T follicular helper cell (primary cell): ENCODE measurements around the gene TOP3A.
"Not testable (repeated sequence)": the region's sequence is repeated elsewhere in the genome, so short reads cannot be mapped to it uniquely, and the experiment has no call there.

Source experiments
- DNase-seq: peaks from one replicate; pipeline ENCODE4 v3.0.0-alpha.2; 2020; ENCODE audit warnings: low read depth
- total RNA-seq, 2 experiments: gene quantifications; one replicate each; lab custom pipeline; 2026; lab: John Stamatoyannopoulos, UW

The TOP3A gene
- 67.1 to 70.6 reads per million in 2 experiments for total RNA-seq

DNA sequence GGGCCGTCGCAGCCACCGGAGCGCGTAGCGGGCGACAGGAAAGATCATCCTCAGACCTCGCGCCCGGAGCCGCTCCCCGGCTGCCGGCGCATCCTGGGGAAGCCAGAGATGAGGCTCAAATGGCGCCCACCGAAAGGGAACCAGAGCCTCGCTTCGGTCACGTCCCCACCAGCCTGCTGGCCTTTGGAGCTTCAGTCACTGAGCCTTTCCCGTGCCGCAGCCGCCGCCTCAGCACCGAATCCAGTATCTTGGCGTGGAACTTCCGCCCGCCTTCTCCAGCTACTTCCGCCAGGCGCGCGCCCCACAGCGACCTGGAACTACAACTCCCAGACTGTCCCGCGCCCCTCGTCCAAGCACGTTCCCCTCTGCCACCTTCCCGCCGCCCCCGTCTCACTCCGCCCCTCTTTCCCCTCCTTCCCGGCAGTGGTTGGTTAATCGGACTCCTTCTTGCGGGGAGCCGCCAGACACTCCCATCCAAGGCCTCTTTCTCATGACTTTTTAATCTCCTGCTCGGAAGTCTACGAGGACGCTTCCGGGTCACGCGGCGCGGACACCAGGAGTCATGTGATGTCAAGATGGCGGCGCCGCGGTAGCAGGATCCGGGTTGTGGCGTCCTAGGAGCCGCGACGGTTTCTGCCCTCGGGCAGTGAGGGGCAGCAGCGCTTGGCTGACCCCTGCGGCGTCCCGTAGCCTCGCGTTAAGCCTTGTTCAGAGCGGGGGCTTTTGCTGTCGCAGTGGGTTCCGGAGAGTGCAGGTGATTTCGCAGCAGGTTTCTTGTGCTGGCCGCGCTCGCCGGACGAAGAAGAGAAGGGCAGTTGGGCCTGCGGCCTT lies at the start of gene TOP3A, which contains the start of gene SMCR8:
TOP3A (minus strand) TSS at position 264 of the 831 bp plus-strand sequence; CDS start at position 48, 216 bp downstream.
SMCR8 (plus strand) TSS at position 563 of the 831 bp plus-strand sequence. CDS start 497 bp downstream, outside the sequence.
- DNase-seq, result peak; percentile 98

DNA sequence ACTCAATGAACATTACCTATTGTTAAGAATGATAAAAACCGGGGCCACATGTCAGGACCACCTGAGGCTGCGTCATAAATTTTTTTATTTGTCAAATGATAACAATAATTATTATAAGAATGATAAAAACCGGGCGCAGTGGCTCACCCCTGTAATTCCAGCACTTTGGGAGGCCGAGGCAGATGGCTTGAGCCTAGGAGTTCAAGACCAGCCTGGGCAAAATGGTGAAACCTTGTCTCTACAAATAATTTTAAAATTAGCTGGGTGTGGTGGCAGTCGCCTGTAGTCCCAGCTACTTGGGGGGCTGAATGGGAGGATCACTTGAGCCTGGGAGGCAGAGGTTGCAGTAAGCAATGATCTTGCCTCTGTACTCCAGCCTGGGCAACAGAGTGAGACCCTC lies 49.4 kb upstream of the TOP3A start:
- DNase-seq, result no peak

GRCh38 chr17:18363101-18364049 lies 48.6 kb upstream of the TOP3A start, which contains the start of gene SHMT1:
SHMT1 (minus strand) TSS chr17:18363550; CDS start chr17:18355981, 7,569 bp downstream.
- DNase-seq, result peak; percentile 85

- DNase-seq, result no peak
Measured at GRCh38 chr17:18362698-18363100, 47.9 kb upstream of the TOP3A start.

DNA sequence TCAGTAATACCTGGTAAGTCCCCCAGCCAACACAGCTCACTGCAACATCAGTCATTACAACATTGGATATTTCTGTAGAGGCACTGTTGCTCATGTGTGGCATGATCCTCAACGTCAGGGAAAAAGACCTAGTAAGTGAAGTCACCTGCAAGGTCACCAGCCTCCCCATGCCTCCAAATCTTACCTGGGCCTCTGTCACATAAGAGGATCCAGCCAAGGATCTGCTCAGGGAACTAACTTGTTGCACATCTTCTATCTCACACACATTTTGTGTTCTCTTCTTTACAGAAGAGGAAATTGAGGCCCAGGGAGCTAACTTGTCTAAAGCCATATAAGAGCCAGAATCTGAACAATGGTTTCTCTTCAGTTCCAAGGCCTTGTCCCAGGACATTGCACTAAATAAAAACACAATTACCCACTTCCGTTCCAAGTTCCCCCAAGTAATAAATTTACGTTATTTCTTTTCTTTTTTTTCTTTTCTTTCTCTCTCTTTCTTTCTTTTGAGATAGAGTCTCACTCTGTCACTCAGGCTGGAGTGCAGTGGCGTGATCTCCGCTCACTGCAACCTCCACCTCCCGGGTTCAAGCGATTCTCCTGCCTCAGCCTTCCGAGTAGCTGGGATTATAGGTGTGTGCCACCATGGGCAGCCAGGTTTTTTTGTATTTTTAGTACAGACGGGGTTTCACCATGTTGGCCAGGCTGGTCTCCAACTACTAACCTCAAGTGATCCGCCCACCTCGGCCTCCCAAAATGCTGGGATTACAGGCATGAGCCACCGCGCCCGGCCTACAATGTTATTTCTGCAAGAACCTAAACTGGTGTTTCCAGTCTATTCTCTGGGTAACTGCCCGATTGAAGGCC lies 47.3 kb upstream of the TOP3A start:
- no peak for DNase-seq

GRCh38 chr17:18360518-18360917 lies 45.7 kb upstream of the TOP3A start:
- DNase-seq, result no peak

GRCh38 chr17:18356624-18357023 lies 41.8 kb upstream of the TOP3A start:
- DNase-seq, result no peak

DNA sequence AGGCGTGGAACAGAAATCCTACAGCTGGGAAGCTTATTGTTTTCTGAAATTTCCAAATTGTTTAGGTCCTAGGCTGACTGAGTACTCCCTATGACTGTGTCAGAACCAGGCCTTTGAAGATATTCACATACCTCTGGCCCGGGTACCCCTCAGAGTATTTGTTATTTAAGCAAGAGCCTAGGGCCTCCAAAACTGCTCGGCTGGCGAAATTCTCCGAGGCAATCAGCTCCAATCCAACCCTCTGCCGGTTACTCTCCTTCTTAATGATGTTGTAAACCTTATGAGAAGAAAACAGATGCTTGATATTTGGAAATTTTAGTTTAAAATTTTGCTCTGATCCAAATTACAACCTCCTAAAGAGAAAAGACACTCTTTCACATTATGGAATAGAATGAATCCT lies 38.7 kb upstream of the TOP3A start:
- no peak for DNase-seq

- no peak for DNase-seq
Measured at GRCh38 chr17:18344021-18344420, 29.2 kb upstream of the TOP3A start.

- no peak for DNase-seq
Measured at GRCh38 chr17:18339933-18340332, 25.1 kb upstream of the TOP3A start.

DNA sequence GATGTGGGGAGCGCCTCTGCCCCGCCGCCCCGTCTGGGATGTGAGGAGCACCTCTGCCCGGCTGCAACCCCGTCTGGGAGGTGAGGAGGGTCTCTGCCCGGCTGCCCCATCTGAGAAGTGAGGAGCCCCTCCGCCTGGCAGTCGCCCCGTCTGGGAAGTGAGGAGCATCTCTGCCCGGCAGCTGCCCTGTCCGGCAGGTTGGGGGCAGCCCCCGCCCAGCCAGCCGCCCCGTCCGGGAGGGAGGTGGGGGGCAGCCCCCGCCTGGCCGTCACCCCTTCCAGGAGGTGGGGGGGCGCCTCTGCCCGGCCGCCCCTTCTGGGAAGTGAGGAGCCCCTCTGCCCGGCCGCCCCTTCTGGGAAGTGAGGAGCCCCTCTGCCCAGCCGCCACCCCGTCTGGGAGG lies 23.4 kb upstream of the TOP3A start:
- not testable (repeated sequence) for DNase-seq

DNA sequence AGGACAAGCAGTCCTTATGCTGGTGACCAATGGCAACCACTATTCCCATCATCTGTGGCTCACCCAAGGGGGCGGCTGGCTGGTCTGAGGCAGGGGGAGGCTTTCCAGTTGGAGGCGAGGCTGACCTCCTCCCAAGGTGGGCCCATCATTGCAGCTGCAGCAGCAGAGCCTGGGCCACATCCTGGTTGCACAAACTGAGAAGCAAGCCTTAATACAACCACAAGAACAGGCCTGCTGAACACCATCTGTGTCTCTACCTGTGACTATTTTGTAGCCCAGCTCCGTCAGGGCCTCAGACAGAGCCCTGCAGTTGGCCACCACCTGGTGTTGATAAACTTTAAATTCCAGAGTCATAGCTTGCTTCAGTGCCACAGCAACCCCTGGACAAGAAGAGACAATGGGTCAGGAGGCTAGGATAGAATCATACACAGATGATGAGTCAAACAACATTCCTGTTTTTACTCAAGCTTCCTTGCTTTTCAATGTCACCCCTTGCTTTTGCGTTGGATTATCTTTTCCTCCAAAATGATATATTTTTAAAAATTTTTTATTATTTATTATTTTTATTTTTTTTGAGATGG lies 18.2 kb upstream of the TOP3A start:
- no peak for DNase-seq

- DNase-seq, result no peak
Measured at GRCh38 chr17:18331879-18332278, 17.1 kb upstream of the TOP3A start.

- no peak for DNase-seq
Measured at GRCh38 chr17:18328643-18329204, 13.9 kb upstream of the TOP3A start.

- no peak for DNase-seq
Measured at GRCh38 chr17:18327556-18327955, 12.8 kb upstream of the TOP3A start.

DNA sequence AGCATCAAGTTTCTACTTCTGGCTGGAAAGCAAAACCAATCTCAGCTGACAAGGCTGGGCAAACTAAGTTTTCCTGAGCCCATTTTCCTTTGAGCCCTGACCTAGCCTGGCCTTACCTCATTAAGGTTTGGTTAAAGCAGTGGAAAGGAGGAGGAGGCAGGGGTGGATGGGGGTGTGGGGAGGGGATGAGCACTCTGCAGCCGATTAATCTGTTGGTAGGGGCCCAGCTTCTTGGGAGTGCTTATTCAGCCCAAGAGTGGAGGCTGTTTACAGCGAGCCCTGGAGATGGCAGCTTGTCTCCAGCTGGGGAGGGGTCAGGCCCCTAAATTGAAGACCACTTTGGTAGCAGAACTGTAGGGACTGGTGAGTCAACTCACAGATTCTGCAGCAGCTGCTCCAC lies 12.3 kb upstream of the TOP3A start:
- no peak for DNase-seq

- no peak for DNase-seq
Measured at GRCh38 chr17:18326572-18326971, 11.8 kb upstream of the TOP3A start.

DNA sequence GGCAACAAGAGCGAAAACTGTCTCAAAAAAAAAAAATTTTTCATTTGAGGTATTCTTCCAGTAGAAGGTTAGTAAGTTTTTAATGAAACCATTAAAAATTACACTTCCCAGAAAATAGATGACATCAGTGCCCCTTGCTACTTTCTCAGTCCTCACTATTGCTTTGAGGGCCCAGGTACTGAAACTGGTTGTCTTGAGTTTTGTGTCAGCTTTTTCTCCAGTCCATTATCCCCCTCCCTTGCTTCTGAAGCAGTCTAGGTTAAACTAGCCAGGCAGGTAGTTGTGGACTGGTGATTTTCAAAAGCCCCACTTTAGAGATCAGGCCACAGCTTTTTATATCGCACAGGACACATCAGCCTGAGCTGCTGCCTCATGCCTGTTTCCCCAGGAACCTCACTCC lies 11.2 kb upstream of the TOP3A start:
- DNase-seq, result no peak

DNA sequence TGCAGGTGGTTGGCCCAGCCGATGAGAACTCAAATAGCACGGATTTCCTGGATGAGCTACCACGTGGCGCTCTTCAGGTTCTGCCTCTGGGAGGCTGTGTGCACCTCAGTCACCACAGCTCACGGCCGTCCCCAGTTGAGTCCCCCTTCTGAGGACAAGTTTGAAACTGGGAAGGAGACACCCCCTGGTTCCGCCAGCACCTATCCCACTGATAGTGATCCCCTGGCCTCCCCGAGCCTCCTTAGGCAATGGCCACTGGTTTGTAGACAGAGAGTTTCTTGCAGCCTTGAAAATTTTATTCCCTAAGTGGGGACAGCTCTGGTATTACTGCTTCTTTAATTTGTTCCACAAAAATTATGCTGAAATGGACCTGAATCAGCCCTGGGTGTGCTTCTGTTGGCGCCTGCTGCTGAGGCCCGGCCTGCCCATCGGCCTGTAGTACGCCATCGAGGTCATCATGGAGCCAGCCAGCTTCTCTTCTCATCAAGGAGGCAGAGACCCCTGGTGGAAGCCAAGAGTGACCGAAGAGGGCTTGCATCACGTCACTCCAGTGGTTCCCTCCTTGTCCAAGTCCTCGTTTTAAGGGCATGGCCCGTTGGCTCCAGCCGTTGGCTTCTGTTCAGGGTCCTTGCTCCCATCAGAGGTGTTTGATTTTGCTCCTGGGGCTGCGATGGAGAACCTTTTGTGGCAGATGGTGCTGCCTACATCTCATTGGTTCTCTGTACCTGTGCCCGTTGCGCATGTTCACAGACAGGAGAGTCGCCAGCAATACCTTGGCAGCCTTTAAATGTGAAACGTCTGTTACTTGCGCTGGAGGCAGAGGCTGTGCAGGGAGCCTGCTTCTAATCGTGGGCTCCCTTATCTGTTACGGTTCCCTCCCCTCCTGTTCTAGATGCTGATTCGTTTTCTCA lies 9.6 kb upstream of the TOP3A start:
- no peak for DNase-seq
